HCEC 1CT (cell line): ENCODE results near the gene SFXN5.

Experiments
- DNase-seq: peaks from one replicate; pipeline ENCODE4 v3.0.0-alpha.2; 2017

The SFXN5 gene

DNA sequence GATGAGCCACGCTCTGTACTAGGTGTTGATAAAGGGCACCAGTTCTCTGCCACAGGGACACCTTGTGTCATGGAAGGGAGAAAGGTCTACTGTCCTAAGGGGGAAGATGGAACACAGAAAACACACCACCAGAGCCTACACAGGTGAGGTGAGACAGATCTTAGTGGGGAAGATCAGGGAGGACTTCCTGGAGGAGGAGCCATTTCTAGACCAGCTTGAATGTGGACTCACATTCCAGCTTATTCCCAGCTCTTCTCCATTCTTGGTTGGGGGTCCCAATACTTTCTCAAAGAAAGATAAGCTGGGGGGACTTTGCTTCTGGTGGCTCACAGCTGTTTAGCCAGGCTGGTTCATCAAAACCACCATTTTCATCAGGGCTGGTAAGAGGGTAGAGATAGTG lies 118.0 kb downstream of the SFXN5 start:
- DNase-seq: no peak

GRCh38 chr2:72952961-72953360 lies 118.6 kb downstream of the SFXN5 start:
- DNase-seq: no peak

- no peak for DNase-seq
Observed at GRCh38 chr2:72952110-72952823, 119.2 kb downstream of the SFXN5 start.

DNA sequence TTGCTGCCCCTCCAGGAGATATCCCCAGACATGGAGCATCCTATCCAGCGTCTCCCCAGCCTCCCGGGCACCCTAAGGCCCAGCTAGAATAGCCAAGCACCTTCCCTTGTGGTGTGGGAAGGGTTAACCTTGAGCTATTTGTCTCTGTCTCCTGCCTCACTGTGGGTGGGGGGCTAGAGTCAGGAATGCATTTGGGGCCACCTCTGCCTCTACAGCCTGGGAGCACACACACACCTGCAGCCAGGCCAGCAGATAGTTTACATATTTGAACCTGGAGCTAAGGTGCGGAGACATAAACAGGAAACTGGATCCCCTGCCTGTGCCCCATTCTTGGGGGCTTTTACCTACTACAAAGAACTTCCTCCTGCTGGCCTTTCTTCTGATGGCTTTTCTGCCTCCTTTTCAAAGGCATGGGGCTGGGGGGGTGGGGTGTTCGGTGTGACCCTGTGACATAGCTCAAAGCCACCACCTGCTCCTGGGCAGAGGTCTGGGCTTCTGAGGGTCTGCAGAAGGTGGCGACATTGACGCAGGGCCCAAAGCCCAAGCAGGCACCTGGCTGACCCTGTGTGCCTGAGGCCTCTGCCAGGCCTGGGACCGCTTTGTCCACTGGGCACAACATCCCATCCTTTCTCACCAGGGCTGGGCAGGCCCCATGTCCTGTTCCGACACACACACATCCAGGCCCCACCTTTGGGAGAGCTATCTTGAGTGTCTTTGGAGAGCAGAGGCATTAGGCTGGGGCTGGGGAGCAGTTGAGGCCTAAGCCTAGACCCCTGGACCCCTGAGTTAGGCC lies 120.0 kb downstream of the SFXN5 start:
- no peak for DNase-seq

DNA sequence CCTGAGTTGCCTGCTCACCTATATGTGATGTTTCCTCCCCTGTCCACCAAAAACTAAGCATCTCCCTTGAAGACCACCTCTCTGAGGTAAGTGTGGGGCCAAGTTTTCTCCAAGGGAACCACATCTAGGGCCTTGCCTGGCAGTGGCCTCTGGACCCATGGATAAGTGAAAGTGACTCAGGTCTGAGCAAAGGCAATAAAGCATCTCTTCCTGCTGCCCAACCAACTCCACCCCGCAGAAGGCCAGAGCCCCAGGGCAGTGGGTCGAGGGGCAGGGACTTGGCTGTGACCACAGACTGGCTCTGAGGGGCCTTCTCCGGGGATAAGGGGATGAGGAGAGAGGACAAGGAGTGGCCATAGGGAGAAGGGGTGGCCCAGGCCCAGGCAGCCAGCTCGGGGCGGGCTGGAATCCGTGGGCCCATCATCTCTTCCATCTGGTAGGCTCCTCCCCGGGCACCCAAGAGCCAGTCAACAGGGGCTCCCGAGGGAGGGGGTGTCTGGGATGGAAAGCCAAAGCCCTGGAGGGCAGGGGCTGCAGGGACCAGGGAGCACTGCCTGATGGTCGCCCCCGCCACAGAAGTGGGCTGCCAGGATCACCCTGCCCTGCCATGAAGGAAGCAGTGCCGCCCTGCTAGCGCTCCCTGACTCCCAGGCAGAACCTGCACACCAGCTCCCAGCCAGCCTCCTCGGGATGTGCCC lies 120.8 kb downstream of the SFXN5 start:
- DNase-seq: no peak

GRCh38 chr2:72949642-72950041 lies 121.9 kb downstream of the SFXN5 start:
- no peak for DNase-seq

- DNase-seq: no peak
Observed at GRCh38 chr2:72949045-72949444, 122.5 kb downstream of the SFXN5 start.

DNA sequence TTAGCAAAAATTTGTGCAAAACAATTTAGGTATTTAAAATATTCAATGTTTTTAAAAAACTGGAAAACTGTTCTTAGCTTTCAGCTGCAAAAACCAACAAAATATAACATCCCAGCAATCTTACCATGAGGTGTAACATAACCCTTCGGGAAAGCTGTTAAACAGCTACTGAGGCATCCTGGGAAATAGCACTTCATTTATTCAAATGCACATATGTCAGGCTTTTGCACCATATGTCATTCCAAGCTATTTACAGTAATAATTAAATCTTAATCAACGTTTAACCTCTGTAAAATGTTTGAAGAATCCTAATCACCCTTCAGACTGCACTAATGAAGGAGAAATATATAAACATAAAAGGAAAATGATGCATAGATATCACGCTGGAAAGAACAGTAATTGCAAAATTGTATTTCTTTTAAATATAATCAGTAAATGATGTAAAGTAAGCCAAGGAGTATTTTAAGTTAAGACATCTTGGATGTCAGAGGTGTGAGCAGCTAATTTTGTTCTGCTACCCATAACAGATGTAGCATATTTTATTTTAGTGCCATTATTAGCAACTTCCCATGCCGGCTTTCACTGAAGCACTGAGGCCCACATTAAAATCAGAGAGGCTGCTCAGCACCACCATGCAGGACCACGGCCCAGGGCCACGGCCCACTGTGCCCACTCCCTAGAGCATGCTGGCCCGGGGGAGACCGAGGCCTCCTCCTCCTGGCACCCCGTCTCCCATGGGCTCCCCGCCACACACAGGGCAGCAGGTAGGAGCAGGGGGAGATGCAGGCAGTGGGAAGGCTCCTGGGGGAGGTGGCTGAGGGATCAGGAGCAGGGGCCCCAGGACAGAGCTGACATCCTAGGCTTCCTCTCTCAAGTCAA lies 123.3 kb downstream of the SFXN5 start:
- DNase-seq: no peak

- no peak for DNase-seq
Observed at GRCh38 chr2:72946466-72946865, 125.0 kb downstream of the SFXN5 start.

GRCh38 chr2:72945450-72946019 lies 126.0 kb downstream of the SFXN5 start:
- DNase-seq: no peak

DNA sequence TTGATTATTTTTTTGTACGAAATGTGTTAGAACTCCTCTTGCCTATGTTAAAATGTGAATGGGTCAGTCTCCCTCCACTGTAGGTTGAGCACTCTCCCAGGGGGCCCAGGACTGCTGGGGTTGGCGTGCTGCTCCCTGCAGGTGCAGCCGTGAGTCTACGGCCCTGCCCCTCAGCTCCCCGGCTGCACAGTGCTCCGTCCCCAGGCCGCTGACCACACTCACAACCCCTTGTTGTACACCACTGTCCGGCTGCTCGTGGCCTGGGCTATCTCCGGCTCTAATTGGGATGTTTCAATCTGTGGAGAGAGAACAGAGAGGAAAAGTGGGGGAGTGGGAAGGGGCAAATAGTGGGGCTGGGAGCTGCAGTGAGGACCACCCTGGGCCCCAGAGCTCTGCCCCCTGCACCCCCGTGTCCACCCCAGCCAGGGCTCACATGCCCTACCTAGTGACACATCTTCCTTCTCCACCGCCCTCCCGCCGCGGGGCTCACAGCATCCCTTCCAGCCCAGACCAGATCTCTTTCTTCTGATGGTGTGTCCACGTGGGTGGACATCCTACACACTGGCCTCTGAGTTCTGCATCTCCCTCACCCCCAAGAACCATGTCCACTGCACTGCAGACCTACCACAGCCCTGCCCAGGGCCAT lies 126.6 kb downstream of the SFXN5 start:
- no peak for DNase-seq

- no peak for DNase-seq
Observed at GRCh38 chr2:72943540-72944395, 127.7 kb downstream of the SFXN5 start.

- no peak for DNase-seq
Observed at GRCh38 chr2:72942881-72943418, 128.6 kb downstream of the SFXN5 start.

- DNase-seq: no peak
Observed at GRCh38 chr2:72942293-72942692, 129.2 kb downstream of the SFXN5 start.

GRCh38 chr2:72940786-72941185 lies 130.7 kb downstream of the SFXN5 start:
- DNase-seq: no peak

DNA sequence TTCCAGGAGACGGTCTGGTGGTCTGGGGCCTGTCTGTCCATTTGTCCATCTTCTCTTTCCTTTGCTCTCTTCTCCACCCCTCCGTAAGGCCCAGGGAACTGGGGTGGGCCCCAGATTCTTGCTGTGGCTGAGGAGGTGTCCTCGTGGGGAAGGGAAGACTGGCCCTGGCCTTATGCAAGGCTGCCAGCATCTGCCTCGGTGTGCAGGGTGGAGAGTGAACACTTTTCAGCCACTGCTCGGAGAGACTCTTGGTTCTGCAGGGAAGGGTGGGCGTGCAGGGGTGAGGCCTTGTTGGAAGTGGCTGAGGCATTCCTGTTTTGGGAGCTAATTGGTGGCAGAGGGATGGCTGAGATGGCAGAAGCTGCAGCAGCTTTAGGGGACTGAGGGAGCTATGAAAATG lies 131.2 kb downstream of the SFXN5 start:
- DNase-seq: no peak

GRCh38 chr2:72938455-72938854 lies 133.1 kb downstream of the SFXN5 start:
- DNase-seq: no peak

GRCh38 chr2:72937356-72937669 lies 134.2 kb downstream of the SFXN5 start:
- no peak for DNase-seq

DNA sequence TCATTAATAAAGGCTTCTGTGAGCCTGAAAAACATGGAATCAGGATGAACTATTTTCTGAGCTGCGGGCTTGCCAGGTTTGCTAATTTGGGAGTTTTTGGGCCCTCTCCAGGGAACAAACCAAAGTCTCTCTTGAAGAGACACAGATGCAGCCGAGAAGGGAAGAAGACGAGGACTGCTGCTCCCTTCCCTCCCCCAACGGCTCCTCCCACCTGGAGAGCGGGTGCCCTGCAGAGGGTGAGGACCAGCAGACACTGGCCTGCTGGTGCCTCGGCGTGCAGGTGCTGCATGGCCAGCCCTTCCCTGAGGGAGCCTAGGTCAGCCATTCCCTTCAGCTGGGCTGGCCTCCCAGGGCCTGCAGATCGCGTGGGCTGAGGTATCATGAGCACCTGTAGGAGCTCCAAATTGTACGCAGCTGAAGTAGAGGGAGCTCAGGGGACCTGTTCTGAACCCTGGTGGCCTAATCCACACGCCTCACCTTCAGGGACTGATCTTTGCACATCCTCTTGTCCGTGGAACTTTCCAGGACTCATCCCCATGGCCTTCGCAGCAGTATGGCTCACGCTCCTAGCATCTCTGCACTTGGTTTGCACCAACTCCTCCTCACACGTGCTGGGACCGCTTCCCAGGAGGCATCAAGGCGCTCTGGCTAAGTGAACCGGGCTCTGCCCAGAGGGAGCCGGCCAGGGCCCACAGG lies 134.7 kb downstream of the SFXN5 start:
- no peak for DNase-seq

DNA sequence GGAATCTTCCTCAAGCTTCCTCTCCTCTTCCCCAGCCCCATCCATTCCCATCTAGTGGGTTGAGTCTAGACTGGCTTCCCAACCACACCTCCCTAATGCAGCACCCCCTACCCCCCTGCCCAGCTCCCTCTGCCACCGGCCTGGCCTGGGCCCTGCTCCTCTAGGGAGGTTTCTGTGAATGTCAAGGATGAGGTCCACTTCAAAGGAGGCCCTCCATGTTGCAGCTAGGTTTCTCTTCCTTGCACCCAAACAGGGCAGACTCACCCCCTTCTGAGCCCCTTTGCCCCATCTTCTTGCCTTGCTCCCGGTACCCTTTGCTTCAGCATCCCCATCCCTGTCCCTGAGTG lies 135.9 kb downstream of the SFXN5 start:
- DNase-seq: no peak
